Bronchial epithelial cell (primary cell): ENCODE results near the gene MMP27. TPM values are rescaled to one million over a fixed set of nuclear protein-coding genes. Genes with fewer than 3 reads are reported as not detected.
"Not testable (repeated sequence)": the region's sequence is repeated elsewhere in the genome, so short reads cannot be mapped to it uniquely, and the experiment has no call there.

Experiments used
- DNase-seq: peaks from one replicate; pipeline ENCODE4 v3.0.0-alpha.2; 2010; ENCODE audit warnings: low read depth
- FAIRE-seq: peaks from 2 replicates; lab custom pipeline; 2011; peaks lifted over from hg19 to GRCh38; lab: Jason Lieb, UNC
- H3K27me3 ChIP-seq: 2 replicates; pipeline ENCODE4 v1.5.1; 2011; ENCODE audit warnings: low read length; ENCODE audit not compliant: control insufficient read depth, insufficient read depth
- H3K36me3 ChIP-seq: 2 replicates; pipeline ENCODE4 v1.5.1; 2011; ENCODE audit warnings: low read length; ENCODE audit not compliant: control insufficient read depth, insufficient read depth
- H3K4me3 ChIP-seq: 2 replicates; pipeline ENCODE4 v1.5.1; 2011; ENCODE audit warnings: mild to moderate bottlenecking, low read depth, low read length, control low read depth
- total RNA-seq: library from RNA; depleted of rRNA; stranded (reverse); fragments of >200 nt; gene quantifications from 2 replicates; pipeline ENCODE4 v1.2.1, GENCODE V29; 2014
- TF ChIP-seq, protein P1 (sequence below): IDR thresholded peaks from 2 replicates; pipeline ENCODE4 v1.5.1; 2011; ENCODE audit warnings: mild to moderate bottlenecking, moderate library complexity, low read length, control low read depth, inconsistent platforms; ENCODE audit not compliant: insufficient read depth, severe bottlenecking

The MMP27 gene
- total RNA-seq, 1 donor from 2014 or later: not detected

DNA sequence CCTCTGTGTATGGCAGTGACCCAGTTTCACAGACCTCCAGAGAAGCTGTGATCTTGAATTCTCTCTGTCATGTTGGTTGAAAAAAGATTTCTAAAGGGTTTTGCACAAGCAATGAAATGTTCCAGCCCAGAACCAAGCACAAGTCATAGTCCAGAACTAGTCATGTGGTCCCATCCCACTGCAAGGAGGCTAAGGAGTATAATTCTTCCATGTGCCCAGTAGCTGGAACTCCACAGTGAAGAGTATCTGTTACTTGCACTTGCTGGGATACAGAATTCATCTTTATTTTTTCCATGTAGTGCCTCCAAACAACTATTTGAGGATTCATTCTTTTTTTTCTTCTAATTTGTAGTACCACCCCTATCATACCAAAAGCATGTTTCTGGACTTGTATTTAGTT, 29.1 kb upstream of the MMP27 start:
- TF ChIP-seq, protein P1, sequence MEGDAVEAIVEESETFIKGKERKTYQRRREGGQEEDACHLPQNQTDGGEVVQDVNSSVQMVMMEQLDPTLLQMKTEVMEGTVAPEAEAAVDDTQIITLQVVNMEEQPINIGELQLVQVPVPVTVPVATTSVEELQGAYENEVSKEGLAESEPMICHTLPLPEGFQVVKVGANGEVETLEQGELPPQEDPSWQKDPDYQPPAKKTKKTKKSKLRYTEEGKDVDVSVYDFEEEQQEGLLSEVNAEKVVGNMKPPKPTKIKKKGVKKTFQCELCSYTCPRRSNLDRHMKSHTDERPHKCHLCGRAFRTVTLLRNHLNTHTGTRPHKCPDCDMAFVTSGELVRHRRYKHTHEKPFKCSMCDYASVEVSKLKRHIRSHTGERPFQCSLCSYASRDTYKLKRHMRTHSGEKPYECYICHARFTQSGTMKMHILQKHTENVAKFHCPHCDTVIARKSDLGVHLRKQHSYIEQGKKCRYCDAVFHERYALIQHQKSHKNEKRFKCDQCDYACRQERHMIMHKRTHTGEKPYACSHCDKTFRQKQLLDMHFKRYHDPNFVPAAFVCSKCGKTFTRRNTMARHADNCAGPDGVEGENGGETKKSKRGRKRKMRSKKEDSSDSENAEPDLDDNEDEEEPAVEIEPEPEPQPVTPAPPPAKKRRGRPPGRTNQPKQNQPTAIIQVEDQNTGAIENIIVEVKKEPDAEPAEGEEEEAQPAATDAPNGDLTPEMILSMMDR: peak; percentile 6
- H3K36me3 ChIP-seq: no peaks in the 10 kb centered on the region
- H3K27me3 ChIP-seq: no peaks in the 10 kb centered on the region
- DNase-seq (no peak), FAIRE-seq (no peak)
- no peak overlapping the region for H3K4me3 ChIP-seq

- Histone ChIP-seq H3K36me3 (no peaks in the 10 kb centered on the region), H3K4me3 (no peak overlapping the region), H3K27me3 (no peaks in the 10 kb centered on the region)
- TF ChIP-seq, protein P1: peak; percentile 86
- DNase-seq (peak; percentile 64), FAIRE-seq (no peak)
These were observed 27.8 kb upstream of the MMP27 start for GRCh38 chr11:102733232-102733875.

GRCh38 chr11:102730944-102731343, 25.4 kb upstream of the MMP27 start:
- peak; percentile 100 for FAIRE-seq

GRCh38 chr11:102729849-102730815, 24.6 kb upstream of the MMP27 start:
- H3K27me3 ChIP-seq: no peaks in the 10 kb centered on the region
- TF ChIP-seq, protein P1: no peak
- no peak for DNase-seq
- FAIRE-seq: no peak
- H3K4me3 ChIP-seq: no peak overlapping the region
- no peaks in the 10 kb centered on the region for H3K36me3 ChIP-seq

More at GRCh38 chr11:102730944-102731343, 25.4 kb upstream of the MMP27 start:
- not testable (repeated sequence) for H3K4me3 ChIP-seq, DNase-seq, H3K27me3 ChIP-seq, H3K36me3 ChIP-seq

DNA sequence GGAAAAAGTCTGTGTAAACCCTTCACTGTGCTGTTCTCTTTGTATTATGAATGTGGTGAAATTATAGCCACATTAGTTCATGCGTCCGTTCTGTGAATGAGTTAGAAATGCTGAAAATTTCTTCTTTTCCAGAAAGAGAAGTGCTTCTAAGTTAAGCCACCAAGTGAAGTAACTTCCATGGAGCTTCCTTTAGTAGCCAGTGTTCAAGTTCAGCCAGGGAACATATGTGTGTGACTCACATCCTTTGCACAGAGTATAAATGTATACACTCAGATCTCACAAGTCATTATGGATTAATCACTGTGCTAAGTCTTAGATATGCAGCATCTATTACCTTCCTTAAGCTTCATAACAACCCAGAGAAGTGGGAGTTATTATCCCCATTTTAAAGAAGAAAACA, 22.3 kb upstream of the MMP27 start:
- Histone ChIP-seq H3K27me3 (no peaks in the 10 kb centered on the region), H3K4me3 (no peak overlapping the region), H3K36me3 (no peaks in the 10 kb centered on the region)
- FAIRE-seq (no peak), DNase-seq (peak; percentile 93)
- TF ChIP-seq, protein P1: no peak

DNA sequence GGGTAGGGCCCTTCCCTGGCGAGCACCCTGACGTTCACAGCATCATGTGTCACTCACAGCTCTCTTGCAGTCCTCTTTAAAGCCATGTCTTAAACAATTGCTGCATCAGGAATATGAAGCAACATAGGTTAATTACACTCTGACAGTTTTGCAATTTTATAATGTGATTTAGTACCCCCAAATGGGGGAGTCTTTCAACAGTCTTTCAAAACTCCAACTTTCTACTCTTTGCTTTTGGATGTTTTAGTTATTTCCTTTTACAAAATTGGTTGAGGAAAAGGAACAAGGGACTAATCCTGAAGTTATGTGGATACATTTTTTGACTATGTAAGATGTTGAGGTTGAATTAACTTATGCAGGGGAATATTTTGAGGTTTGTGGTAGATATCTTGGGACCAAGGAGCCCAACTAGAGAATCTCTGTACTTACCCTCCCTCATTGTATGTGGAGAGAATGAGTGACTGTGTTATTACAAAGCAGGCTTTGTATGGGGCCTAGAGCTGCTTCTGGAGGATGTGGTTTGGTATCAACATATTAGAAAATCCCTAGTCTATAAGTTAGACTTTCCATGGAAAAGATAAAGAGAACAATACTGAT, 19.4 kb upstream of the MMP27 start, which contains the start of gene MMP8:
MMP8 (minus strand) TSS at position 51 of the 597 bp plus-strand sequence. CDS start 99 bp downstream, outside the sequence.
- Histone ChIP-seq H3K4me3 (no peak within 1 kb of the TSS), H3K27me3 (no peaks in the 10 kb centered on the region), H3K36me3 (no peaks in the 10 kb centered on the region)
- FAIRE-seq (no peak), DNase-seq (no peak)
- TF ChIP-seq, protein P1: no peak
